ENCODE measurements around the gene RASGRF1.
"Not testable (repeated sequence)": the region's sequence is repeated elsewhere in the genome, so short reads cannot be mapped to it uniquely, and the experiment has no call there.

RASGRF1 gene

GRCh38 chr15:79046691-79047404 lies 43.7 kb downstream of the RASGRF1 start:
- in situ Hi-C loops (cut with HindIII; ENCODE audit: low sequenced_read_pairs) = no loop called here

GRCh38 chr15:79045041-79045440 lies 45.5 kb downstream of the RASGRF1 start:
- in situ Hi-C loops (cut with HindIII; ENCODE audit: low sequenced_read_pairs) = no loop called here

- in situ Hi-C loops (cut with HindIII; ENCODE audit: low sequenced_read_pairs) = loop anchor here (5.0 kb wide), 1 partner anchor 140 kb away; no protein-coding TSS in a partner anchor
Measured at GRCh38 chr15:79042213-79042928, 48.2 kb downstream of the RASGRF1 start.

GRCh38 chr15:79041601-79042168 lies 48.9 kb downstream of the RASGRF1 start:
- in situ Hi-C loops (cut with HindIII; ENCODE audit: low sequenced_read_pairs) = loop anchor here (5.0 kb wide), 1 partner anchor 141 kb away; no protein-coding TSS in a partner anchor

GRCh38 chr15:79037848-79038247 lies 52.7 kb downstream of the RASGRF1 start:
- in situ Hi-C loops (cut with HindIII; ENCODE audit: low sequenced_read_pairs) = no loop called here

- in situ Hi-C loops (cut with HindIII; ENCODE audit: low sequenced_read_pairs) = no loop called here
Measured at GRCh38 chr15:79036323-79036722, 54.3 kb downstream of the RASGRF1 start.

GRCh38 chr15:79035814-79036213 lies 54.8 kb downstream of the RASGRF1 start:
- in situ Hi-C loops (cut with HindIII; ENCODE audit: low sequenced_read_pairs) = no loop called here

- in situ Hi-C loops (cut with HindIII; ENCODE audit: low sequenced_read_pairs) = no loop called here
Measured at GRCh38 chr15:79035111-79035601, 55.4 kb downstream of the RASGRF1 start.

- in situ Hi-C loops (cut with HindIII; ENCODE audit: low sequenced_read_pairs) = no loop called here
Measured at GRCh38 chr15:79034284-79034683, 56.3 kb downstream of the RASGRF1 start.

- in situ Hi-C loops (cut with HindIII; ENCODE audit: low sequenced_read_pairs) = no loop called here
Measured at GRCh38 chr15:79032656-79033055, 57.9 kb downstream of the RASGRF1 start.

GRCh38 chr15:79031821-79032220 lies 58.8 kb downstream of the RASGRF1 start:
- in situ Hi-C loops (cut with HindIII; ENCODE audit: low sequenced_read_pairs) = no loop called here

GRCh38 chr15:79031201-79031600 lies 59.4 kb downstream of the RASGRF1 start:
- in situ Hi-C loops (cut with HindIII; ENCODE audit: low sequenced_read_pairs) = no loop called here

GRCh38 chr15:79030470-79030869 lies 60.1 kb downstream of the RASGRF1 start:
- in situ Hi-C loops (cut with HindIII; ENCODE audit: low sequenced_read_pairs) = no loop called here

GRCh38 chr15:79028411-79028964 lies 62.1 kb downstream of the RASGRF1 start:
- in situ Hi-C loops (cut with HindIII; ENCODE audit: low sequenced_read_pairs) = no loop called here

GRCh38 chr15:79027532-79028410 lies 62.8 kb downstream of the RASGRF1 start:
- in situ Hi-C loops (cut with HindIII; ENCODE audit: low sequenced_read_pairs) = no loop called here

GRCh38 chr15:79025802-79026201 lies 64.8 kb downstream of the RASGRF1 start:
- in situ Hi-C loops (cut with HindIII; ENCODE audit: low sequenced_read_pairs) = no loop called here

GRCh38 chr15:79025201-79025600 lies 65.4 kb downstream of the RASGRF1 start:
- in situ Hi-C loops (cut with HindIII; ENCODE audit: low sequenced_read_pairs) = no loop called here

- in situ Hi-C loops (cut with HindIII; ENCODE audit: low sequenced_read_pairs) = not testable (repeated sequence)
Measured at GRCh38 chr15:79024493-79024892, 66.1 kb downstream of the RASGRF1 start.

- in situ Hi-C loops (cut with HindIII; ENCODE audit: low sequenced_read_pairs) = no loop called here
Measured at GRCh38 chr15:79023918-79024317, 66.7 kb downstream of the RASGRF1 start.

- in situ Hi-C loops (cut with HindIII; ENCODE audit: low sequenced_read_pairs) = no loop called here
Measured at GRCh38 chr15:79023546-79023890, 67.1 kb downstream of the RASGRF1 start.

GRCh38 chr15:79018960-79019359 lies 71.6 kb downstream of the RASGRF1 start:
- in situ Hi-C loops (cut with HindIII; ENCODE audit: low sequenced_read_pairs) = no loop called here

Data from DLD1 (cell line).